WTC11 (cell line): ENCODE data around the gene LHFPL6. TPM values are rescaled to one million over a fixed set of nuclear protein-coding genes. Genes with fewer than 3 reads are reported as not detected.

Experiments used
- ATAC-seq: fragments of 200-7000 bp; cut with Tn5 transposase; 2 replicates; pipeline ENCODE4 v1.10.0; 2021; ENCODE audit warnings: mild to moderate bottlenecking, moderate library complexity
- CTCF ChIA-PET: fragments of 300-600 bp; sonication (Branson Sonifier 250); formaldehyde crosslinking; loops from one replicate; lab custom pipeline; 2021; ENCODE audit warnings: antibody characterized with exemption; lab: Charles Lee
- POLR2A ChIA-PET: fragments of 350-600 bp; sonication (Branson Sonifier 250); formaldehyde crosslinking; loops from one replicate; lab custom pipeline; 2021; ENCODE audit warnings: antibody characterized with exemption; lab: Charles Lee
- DNase-seq: peaks from one replicate; pipeline ENCODE4 v3.0.0; 2021; ENCODE audit warnings: low spot score
- H3K27ac Mint-ChIP-seq: 2 replicates; pipeline ENCODE4 v1.8.0; 2021; ENCODE audit warnings: mixed read lengths
- H3K27me3 Mint-ChIP-seq: 2 replicates; pipeline ENCODE4 v1.8.0; 2021; ENCODE audit warnings: low read depth, mild to moderate bottlenecking, moderate library complexity, mixed read lengths
- H3K36me3 Mint-ChIP-seq: 2 replicates; pipeline ENCODE4 v1.8.0; 2021; ENCODE audit warnings: mixed read lengths
- H3K4me1 Mint-ChIP-seq: 2 replicates; pipeline ENCODE4 v1.8.0; 2022; ENCODE audit warnings: mixed read lengths
- H3K4me3 Mint-ChIP-seq: 2 replicates; pipeline ENCODE4 v1.8.0; 2021; ENCODE audit warnings: mild to moderate bottlenecking, moderate library complexity, mixed read lengths
- H3K9me3 Mint-ChIP-seq: 2 replicates; pipeline ENCODE4 v1.8.0; 2021; ENCODE audit warnings: mixed read lengths
- ATF3 ChIP-seq: sonication (generic); formaldehyde crosslinking; conservative IDR thresholded peaks from 2 replicates; pipeline ENCODE4 v1.8.1; 2022; ENCODE audit warnings: mild to moderate bottlenecking, missing genetic modification reagents
- E2F1 ChIP-seq: sonication (generic); formaldehyde crosslinking; IDR thresholded peaks from 2 replicates; pipeline ENCODE4 v1.8.0; 2022; ENCODE audit warnings: mild to moderate bottlenecking, missing genetic modification reagents
- E2F5 ChIP-seq: sonication (generic); formaldehyde crosslinking; IDR thresholded peaks from 2 replicates; pipeline ENCODE4 v1.8.1; 2022; ENCODE audit warnings: mild to moderate bottlenecking, moderate library complexity, missing genetic modification reagents
- EMX1 ChIP-seq: fragments of 250-450 bp; sonication (Bioruptor Pico); IDR thresholded peaks from 2 replicates; pipeline ENCODE4 v1.8.0; 2021; ENCODE audit warnings: mild to moderate bottlenecking
- ERG ChIP-seq: fragments of 250-450 bp; sonication (Bioruptor Pico); IDR thresholded peaks from 2 replicates; pipeline ENCODE4 v1.8.0; 2021; ENCODE audit warnings: mild to moderate bottlenecking
- FOXJ3 ChIP-seq: sonication (generic); formaldehyde crosslinking; IDR thresholded peaks from 2 replicates; pipeline ENCODE4 v1.9.0; 2021; ENCODE audit warnings: missing genetic modification reagents, mild to moderate bottlenecking, borderline replicate concordance
- FOXK1 ChIP-seq: sonication (generic); formaldehyde crosslinking; IDR thresholded peaks from 2 replicates; pipeline ENCODE4 v1.8.0; 2022; ENCODE audit warnings: mild to moderate bottlenecking, moderate library complexity, missing genetic modification reagents
- HMGXB4 ChIP-seq: sonication (generic); formaldehyde crosslinking; IDR thresholded peaks from 2 replicates; pipeline ENCODE4 v1.8.1; 2023; ENCODE audit warnings: mild to moderate bottlenecking, moderate library complexity, missing genetic modification reagents
- MXD4 ChIP-seq: fragments of 250-450 bp; sonication (Bioruptor Pico); IDR thresholded peaks from 2 replicates; pipeline ENCODE4 v1.8.0; 2021; ENCODE audit warnings: mild to moderate bottlenecking, moderate library complexity, borderline replicate concordance
- NR3C1 ChIP-seq: sonication (generic); formaldehyde crosslinking; conservative IDR thresholded peaks from 2 replicates; pipeline ENCODE4 v1.8.1; 2023; ENCODE audit warnings: low read depth, mild to moderate bottlenecking, missing genetic modification reagents
- PRDM15 ChIP-seq: sonication (generic); formaldehyde crosslinking; IDR thresholded peaks from 2 replicates; pipeline ENCODE4 v1.8.0; 2022; ENCODE audit warnings: missing genetic modification reagents
- PRRX2 ChIP-seq: fragments of 250-450 bp; sonication (Bioruptor Pico); IDR thresholded peaks from 2 replicates; pipeline ENCODE4 v1.8.0; 2021; ENCODE audit warnings: mild to moderate bottlenecking
- SOX15 ChIP-seq: fragments of 250-450 bp; sonication (Bioruptor Pico); IDR thresholded peaks from 2 replicates; pipeline ENCODE4 v1.9.0; 2021; ENCODE audit warnings: mild to moderate bottlenecking
- ZBTB21 ChIP-seq: sonication (generic); formaldehyde crosslinking; IDR thresholded peaks from 2 replicates; pipeline ENCODE4 v1.8.1; 2023; ENCODE audit warnings: mild to moderate bottlenecking, missing genetic modification reagents, borderline replicate concordance
- ZMAT4 ChIP-seq: fragments of 250-450 bp; sonication (Bioruptor Pico); IDR thresholded peaks from 2 replicates; pipeline ENCODE4 v1.9.0; 2021; ENCODE audit warnings: mild to moderate bottlenecking
- ZNF121 ChIP-seq: sonication (generic); formaldehyde crosslinking; IDR thresholded peaks from 2 replicates; pipeline ENCODE4 v1.8.0; 2023; ENCODE audit warnings: missing genetic modification reagents
- ZNF317 ChIP-seq: sonication (generic); formaldehyde crosslinking; IDR thresholded peaks from 2 replicates; pipeline ENCODE4 v1.8.1; 2023; ENCODE audit warnings: low read depth, mild to moderate bottlenecking, moderate library complexity, missing genetic modification reagents, borderline replicate concordance
- ZNF396 ChIP-seq: fragments of 250-450 bp; sonication (Bioruptor Pico); IDR thresholded peaks from 2 replicates; pipeline ENCODE4 v1.8.0; 2021; ENCODE audit warnings: mild to moderate bottlenecking, moderate library complexity, borderline replicate concordance
- ZNF423 ChIP-seq: fragments of 250-450 bp; sonication (Bioruptor Pico); IDR thresholded peaks from 2 replicates; pipeline ENCODE4 v2.1.2; 2022; ENCODE audit warnings: mild to moderate bottlenecking, moderate library complexity
- ZNF671 ChIP-seq: fragments of 250-450 bp; sonication (Bioruptor Pico); IDR thresholded peaks from 2 replicates; pipeline ENCODE4 v1.8.0; 2021; ENCODE audit warnings: mild to moderate bottlenecking
- total RNA-seq: library from RNA; stranded (reverse); gene quantifications from 3 replicates; pipeline ENCODE4 v1.2.3, GENCODE V29; 2021

LHFPL6 gene
- total RNA-seq, 1 experiment from 2014 or later, result 4.5 TPM

- Mint-ChIP-seq H3K36me3 (no peaks in the 10 kb centered on the region), H3K27me3 (peaks cover 9% of the 10 kb centered on the region), H3K4me3 (no peak overlapping the region), H3K9me3 (peaks cover 4% of the 10 kb centered on the region), H3K4me1 (no peaks in the 10 kb centered on the region), H3K27ac (no peak overlapping the region)
- ChIA-PET CTCF (interaction anchor here (1.1 kb wide), 1 partner anchor 29 kb away, joined by 3 read pairs; no protein-coding TSS in a partner anchor), POLR2A (no interaction called here)
- ATAC-seq (no peak), DNase-seq (no peak)
- TF ChIP-seq NR3C1 (CRISPR knock-in tag) (no peak), FOXK1 (CRISPR knock-in tag) (no peak), SOX15 (no peak), HMGXB4 (no peak), E2F1 (CRISPR knock-in tag) (no peak), PRDM15 (CRISPR knock-in tag) (no peak), MXD4 (CRISPR knock-in tag) (no peak), ZNF121 (CRISPR knock-in tag) (no peak), ZNF396 (CRISPR knock-in tag) (no peak), ZMAT4 (CRISPR knock-in tag) (no peak), ZNF317 (no peak), ZNF423 (no peak), EMX1 (CRISPR knock-in tag) (no peak), PRRX2 (CRISPR knock-in tag) (no peak), E2F5 (no peak), FOXJ3 (CRISPR knock-in tag) (no peak), ERG (CRISPR knock-in tag) (no peak), ATF3 (CRISPR knock-in tag) (no peak), ZBTB21 (CRISPR knock-in tag) (no peak), ZNF671 (no peak)
Measured at GRCh38 chr13:39641645-39642044, 38.7 kb upstream of the LHFPL6 start.
